HepG2 (cell line): ENCODE measurements around the gene DCUN1D2. TPM values are rescaled to one million over a fixed set of nuclear protein-coding genes. Genes with fewer than 3 reads are reported as not detected.

ENCODE experiments used
- ATAC-seq: fragments of 200-7000 bp; cut with Tn5 transposase; 3 replicates; pipeline ENCODE4 v1.9.1; 2020; ENCODE audit warnings: mild to moderate bottlenecking, moderate library complexity
- BruUV-seq: library from RNA; stranded (reverse); fragments of 400-500 nt; replicated peaks from 2 replicates; lab custom pipeline; 2021; lab: Mats Ljungman, UMichigan
- CTCF ChIA-PET: fragments of 300-600 bp; formaldehyde crosslinking; extraction: SDS; loops from one replicate; lab custom pipeline; 2021; ENCODE audit warnings: low total read pairs, inconsistent platforms, low intra/inter-chr PET ratio; lab: Yijun Ruan, JAX
- POLR2A ChIA-PET: fragments of 350-600 bp; sonication (Branson Sonifier 250); formaldehyde crosslinking; loops from one replicate; lab custom pipeline; 2020; ENCODE audit warnings: antibody characterized with exemption, inconsistent platforms; lab: Yijun Ruan, JAX
- DNase-seq: peaks from one replicate; pipeline ENCODE4 v3.0.0-alpha.2; 2015; ENCODE audit warnings: low spot score
- FAIRE-seq: peaks from 3 replicates; lab custom pipeline; 2011; peaks lifted over from hg19 to GRCh38; lab: Jason Lieb, UNC
- H2AFZ ChIP-seq: one replicate; pipeline ENCODE4 v1.6.1; 2011; ENCODE audit warnings: low read length, inconsistent platforms
- H3K27ac ChIP-seq: fragments of 300-600 bp; 3 replicates; pipeline ENCODE4 v1.8.0; 2011; ENCODE audit warnings: mixed run types, mild to moderate bottlenecking, mixed read lengths, low read length, inconsistent platforms; ENCODE audit not compliant: insufficient read depth; ENCODE audit errors: extremely low read length
- H3K27me3 ChIP-seq, 2 experiments: fragments of 200-600 bp in 1 of 2; 2 replicates in 1 of 2; 3 replicates in 1 of 2; pipeline versions ENCODE4 v1.6.0 to v1.8.0; 2011; ENCODE audit warnings: low read length in 2 of 2, mild to moderate bottlenecking in 2 of 2, moderate library complexity in 2 of 2, inconsistent platforms in 1 of 2; ENCODE audit not compliant: insufficient read depth in 2 of 2, control insufficient read depth in 1 of 2
- H3K36me3 ChIP-seq, 2 experiments: fragments of 200-600 bp in 1 of 2; replicated peaks in 1 of 2; 2 replicates in 1 of 2; 3 replicates in 1 of 2; pipeline versions ENCODE4 v1.5.1 to v1.8.0; 2011; ENCODE audit warnings: low read length in 2 of 2, inconsistent platforms in 1 of 2; ENCODE audit not compliant: insufficient read depth in 2 of 2, control insufficient read depth in 1 of 2
- H3K4me1 ChIP-seq: 2 replicates; pipeline ENCODE4 v1.5.1; 2012; ENCODE audit warnings: low read length, inconsistent platforms; ENCODE audit not compliant: insufficient read depth
- H3K4me2 ChIP-seq: 2 replicates; pipeline ENCODE4 v1.6.0; 2011; ENCODE audit warnings: low read depth, low read length, inconsistent platforms
- H3K4me3 ChIP-seq, 3 experiments: fragments of 200-600 bp in 1 of 3; sonication (generic), shearing (Covaris generic) in 1 of 3; replicated peaks in 1 of 3; 2 replicates each; pipeline ENCODE4 v1.5.1; 2011 to 2016; ENCODE audit warnings: low read length in 3 of 3, inconsistent platforms in 2 of 3, low read depth in 2 of 3, mild to moderate bottlenecking in 2 of 3, control low read depth in 1 of 3, mixed read lengths in 1 of 3; ENCODE audit not compliant: insufficient read depth in 1 of 3
- H3K79me2 ChIP-seq: one replicate; pipeline ENCODE4 v1.6.1; 2011; ENCODE audit warnings: low read length, inconsistent platforms; ENCODE audit not compliant: insufficient read depth
- H3K9ac ChIP-seq: 2 replicates; pipeline ENCODE4 v1.6.0; 2011; ENCODE audit warnings: mild to moderate bottlenecking, low read depth, low read length, inconsistent platforms; ENCODE audit not compliant: insufficient read depth
- H3K9me3 ChIP-seq: 2 replicates; pipeline ENCODE4 v1.5.1; 2012; ENCODE audit warnings: mild to moderate bottlenecking, low read length
- H4K20me1 ChIP-seq: 2 replicates; pipeline ENCODE4 v1.6.0; 2011; ENCODE audit warnings: inconsistent platforms, mild to moderate bottlenecking, low read length, moderate library complexity; ENCODE audit not compliant: insufficient read depth
- CEBPZ ChIP-seq: IDR thresholded peaks from 2 replicates; pipeline ENCODE4 v1.6.1; 2012; ENCODE audit warnings: low read length, improper control_type of control experiment
- SPEN ChIP-seq: sonication (generic); formaldehyde crosslinking; IDR thresholded peaks from 2 replicates; pipeline ENCODE4 v1.5.1; 2020; ENCODE audit warnings: low read depth, mild to moderate bottlenecking, missing genetic modification reagents
- ZNF124 ChIP-seq: sonication (generic); formaldehyde crosslinking; IDR thresholded peaks from 2 replicates; pipeline ENCODE4 v1.4.0; 2020; ENCODE audit warnings: missing genetic modification reagents
- ZNF292 ChIP-seq: sonication (generic); formaldehyde crosslinking; IDR thresholded peaks from 2 replicates; pipeline ENCODE4 v1.8.1; 2022; ENCODE audit warnings: mild to moderate bottlenecking, low read depth, missing genetic modification reagents, borderline replicate concordance
- ZNF709 ChIP-seq: sonication (generic); formaldehyde crosslinking; IDR thresholded peaks from 2 replicates; pipeline ENCODE4 v1.5.0; 2020; ENCODE audit warnings: mild to moderate bottlenecking, missing genetic modification reagents
- ZNF773 ChIP-seq: sonication (generic); formaldehyde crosslinking; IDR thresholded peaks from 2 replicates; pipeline ENCODE4 v1.4.0; 2020; ENCODE audit warnings: missing genetic modification reagents, borderline replicate concordance
- WGBS: methylation state at CpG from one replicate; pipeline ENCODE4 v1.1.6; 2017; ENCODE audit warnings: low lambda C conversion rate; 5-methylcytosine and 5-hydroxymethylcytosine counted together
- in situ Hi-C: cut with HindIII; loops from 2 replicates; pipeline ENCODE4 v1.10.0; 2017; ENCODE audit warnings: low pct_unique_long_range_greater_than_20kb; ENCODE audit not compliant: extremely low pct_ligation_motif_present
- intact Hi-C: fragments of 100-400 bp; cut with micrococcal nuclease; formaldehyde crosslinking; loops from one replicate; pipeline ENCODE4 v1.10.0; 2022; ENCODE audit not compliant: unreplicated experiment
- polyA plus RNA-seq, 8 experiments: library from polyadenylated mRNA; depleted of rRNA in 3 of 8; stranded (reverse) in 7 of 8; unstranded in 1 of 8; fragments of >200 nt; fragmentation: Illumina TruSeq in 4 of 8; extraction: Trizol in 4 of 8; gene quantifications; 2 replicates each; pipeline versions ENCODE4 v1.2.1 to v1.2.3, GENCODE V29; 2011 to 2016; ENCODE audit warnings: low read depth in 4 of 8, missing spikeins in 1 of 8, mixed read lengths in 1 of 8; ENCODE audit not compliant: insufficient read depth in 1 of 8
- total RNA-seq, 5 experiments: library from RNA; depleted of rRNA; stranded (reverse); fragments of >200 nt; fragmentation: Illumina TruSeq; extraction: Trizol; gene quantifications; 2 replicates each; pipeline ENCODE4 v1.2.3, GENCODE V29; 2016; ENCODE audit warnings: low read depth in 1 of 5
- TF ChIP-seq, protein P1 (sequence below): sonication (generic); formaldehyde crosslinking; conservative IDR thresholded peaks from 2 replicates; pipeline ENCODE4 v1.8.0; 2022; ENCODE audit warnings: low read depth, missing genetic modification reagents
- TF ChIP-seq, protein P2 (sequence below): sonication (generic); formaldehyde crosslinking; IDR thresholded peaks from 2 replicates; pipeline ENCODE4 v1.9.0; 2021; ENCODE audit warnings: missing genetic modification reagents, borderline replicate concordance

DCUN1D2 gene
- total and polyA plus RNA-seq, 2 of the 13 experiments (the other 11 are each of a cell fraction or from before 2014, with no cell fraction given): 9.1 to 9.6 TPM

DNA sequence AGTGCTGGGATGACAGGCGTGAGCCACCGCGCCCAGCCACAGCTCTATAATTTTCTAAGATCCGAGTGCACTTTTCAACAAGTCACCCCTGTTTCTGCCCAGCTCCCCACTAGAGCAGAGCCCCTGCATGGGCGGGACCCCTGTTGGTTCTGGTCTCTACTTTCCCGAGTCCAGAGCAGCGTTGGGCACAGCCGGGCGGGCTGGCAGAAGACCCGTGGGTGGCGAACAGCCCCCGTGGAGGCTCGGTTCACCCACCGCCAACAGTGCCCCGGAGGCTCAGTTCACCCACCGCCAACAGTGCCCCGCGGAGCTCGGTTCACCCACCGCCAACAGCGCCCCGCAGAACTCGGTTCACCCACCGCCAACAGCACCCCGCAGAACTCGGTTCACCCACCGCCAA is 78.1 kb downstream of the DCUN1D2 start:
- intact Hi-C loops: no loop called here
- FAIRE-seq: no peak
- Histone ChIP-seq H2AFZ (no peak overlapping the region), H3K9me3 (no peaks in the 10 kb centered on the region), H3K27ac (no peak overlapping the region), H3K36me3 (no peaks in the 10 kb centered on the region), H3K4me2 (no peak overlapping the region), H3K27me3 (peaks cover 17 to 73% of the 10 kb centered on the region in 2 experiments), H3K4me1 (peaks cover 18% of the 10 kb centered on the region), H3K79me2 (no peaks in the 10 kb centered on the region), H4K20me1 (no peaks in the 10 kb centered on the region), H3K4me3 (no peak overlapping the region), H3K9ac (no peak overlapping the region)
- ChIA-PET CTCF (no interaction called here), POLR2A (no interaction called here)
- TF ChIP-seq ZNF709 (no peak), SPEN (CRISPR knock-in tag) (no peak), ZNF773 (CRISPR knock-in tag) (no peak), ZNF292 (CRISPR knock-in tag) (no peak), CEBPZ (no peak), ZNF124 (CRISPR knock-in tag) (no peak)
- TF ChIP-seq, protein P1, sequence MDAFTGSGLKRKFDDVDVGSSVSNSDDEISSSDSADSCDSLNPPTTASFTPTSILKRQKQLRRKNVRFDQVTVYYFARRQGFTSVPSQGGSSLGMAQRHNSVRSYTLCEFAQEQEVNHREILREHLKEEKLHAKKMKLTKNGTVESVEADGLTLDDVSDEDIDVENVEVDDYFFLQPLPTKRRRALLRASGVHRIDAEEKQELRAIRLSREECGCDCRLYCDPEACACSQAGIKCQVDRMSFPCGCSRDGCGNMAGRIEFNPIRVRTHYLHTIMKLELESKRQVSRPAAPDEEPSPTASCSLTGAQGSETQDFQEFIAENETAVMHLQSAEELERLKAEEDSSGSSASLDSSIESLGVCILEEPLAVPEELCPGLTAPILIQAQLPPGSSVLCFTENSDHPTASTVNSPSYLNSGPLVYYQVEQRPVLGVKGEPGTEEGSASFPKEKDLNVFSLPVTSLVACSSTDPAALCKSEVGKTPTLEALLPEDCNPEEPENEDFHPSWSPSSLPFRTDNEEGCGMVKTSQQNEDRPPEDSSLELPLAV (CRISPR knock-in tag): no peak
- TF ChIP-seq, protein P2, sequence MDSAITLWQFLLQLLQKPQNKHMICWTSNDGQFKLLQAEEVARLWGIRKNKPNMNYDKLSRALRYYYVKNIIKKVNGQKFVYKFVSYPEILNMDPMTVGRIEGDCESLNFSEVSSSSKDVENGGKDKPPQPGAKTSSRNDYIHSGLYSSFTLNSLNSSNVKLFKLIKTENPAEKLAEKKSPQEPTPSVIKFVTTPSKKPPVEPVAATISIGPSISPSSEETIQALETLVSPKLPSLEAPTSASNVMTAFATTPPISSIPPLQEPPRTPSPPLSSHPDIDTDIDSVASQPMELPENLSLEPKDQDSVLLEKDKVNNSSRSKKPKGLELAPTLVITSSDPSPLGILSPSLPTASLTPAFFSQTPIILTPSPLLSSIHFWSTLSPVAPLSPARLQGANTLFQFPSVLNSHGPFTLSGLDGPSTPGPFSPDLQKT (CRISPR knock-in tag): no peak
- no TSS peak for BruUV-seq
- in situ Hi-C loops: no loop called here
- no peak for DNase-seq
- 92% methylated on average over 27 of the region's 27 CpGs for WGBS
- ATAC-seq: no peak
